Amniotic epithelial cell (primary cell): ENCODE data around the gene PJA2.
A peak's percentile ranks its signal among the peaks of the same experiment; 100 is the strongest.

Experiments used
- DNase-seq: peaks from one replicate; pipeline ENCODE4 v3.0.0-alpha.2; 2010; ENCODE audit warnings: low read depth

PJA2 gene

GRCh38 chr5:109350537-109351270 is 59.1 kb downstream of the PJA2 start:
- DNase-seq = no peak

GRCh38 chr5:109349388-109349787 is 60.4 kb downstream of the PJA2 start:
- no peak for DNase-seq

GRCh38 chr5:109347252-109347888 is 62.4 kb downstream of the PJA2 start:
- DNase-seq = no peak

GRCh38 chr5:109345699-109346098 is 64.1 kb downstream of the PJA2 start:
- no peak for DNase-seq

GRCh38 chr5:109340351-109340750 is 69.4 kb downstream of the PJA2 start:
- no peak for DNase-seq

- no peak for DNase-seq
These were observed 74.7 kb downstream of the PJA2 start for GRCh38 chr5:109335114-109335513.

GRCh38 chr5:109334056-109334455 is 75.7 kb downstream of the PJA2 start:
- no peak for DNase-seq

GRCh38 chr5:109329333-109330237 is 80.2 kb downstream of the PJA2 start:
- peak; percentile 74 for DNase-seq

- peak; percentile 37 for DNase-seq
These were observed 81.1 kb downstream of the PJA2 start for GRCh38 chr5:109328626-109329025.

- DNase-seq = no peak
These were observed 82.2 kb downstream of the PJA2 start for GRCh38 chr5:109327570-109327969.

- DNase-seq = peak; percentile 13
These were observed 82.9 kb downstream of the PJA2 start for GRCh38 chr5:109326919-109327318.

- no peak for DNase-seq
These were observed 84.3 kb downstream of the PJA2 start for GRCh38 chr5:109325456-109325855.

- DNase-seq = peak; percentile 20
These were observed 84.8 kb downstream of the PJA2 start for GRCh38 chr5:109324931-109325330.

- no peak for DNase-seq
These were observed 85.4 kb downstream of the PJA2 start for GRCh38 chr5:109324351-109324750.

- no peak for DNase-seq
These were observed 87.1 kb downstream of the PJA2 start for GRCh38 chr5:109322694-109323093.

- DNase-seq = no peak
These were observed 90.4 kb downstream of the PJA2 start for GRCh38 chr5:109319351-109319750.

GRCh38 chr5:109318455-109319108 is 91.2 kb downstream of the PJA2 start:
- DNase-seq = peak; percentile 72

GRCh38 chr5:109316634-109317033 is 93.1 kb downstream of the PJA2 start:
- peak; percentile 13 for DNase-seq

GRCh38 chr5:109315245-109315644 is 94.5 kb downstream of the PJA2 start:
- no peak for DNase-seq

GRCh38 chr5:109313127-109313526 is 96.6 kb downstream of the PJA2 start:
- no peak for DNase-seq

- DNase-seq = no peak
These were observed 97.1 kb downstream of the PJA2 start for GRCh38 chr5:109312695-109313094.

- DNase-seq = no peak
These were observed 99.5 kb downstream of the PJA2 start for GRCh38 chr5:109310315-109310714.
